ENCODE measurements around the gene FBLN2.

- TF ChIP-seq ZNF343 (CRISPR knock-in tag; IDR thresholded peaks at IDR 0.05) = no peak
- no peak for TF ChIP-seq THAP11 (CRISPR knock-in tag; IDR thresholded peaks at IDR 0.05)
- TF ChIP-seq MAX (IDR thresholded peaks at IDR 0.05) = no peak
Measured at GRCh38 chr3:13658681-13659080, 109.8 kb downstream of the FBLN2 start.

Data from HepG2 (cell line).